H9 (cell line): Measurements from ENCODE around the gene GTPBP4. TPM values are rescaled to one million over a fixed set of nuclear protein-coding genes. Genes with fewer than 3 reads are reported as not detected.
A peak's percentile ranks its signal among the peaks of the same experiment; 100 is the strongest.

Source experiments
- DNase-seq: peaks from one replicate; pipeline ENCODE4 v3.0.0-alpha.2; 2017
- H2AFZ ChIP-seq: one replicate; pipeline ENCODE4 v1.6.1; 2013; ENCODE audit warnings: mild to moderate bottlenecking, low read length, control low read depth, moderate library complexity
- H2AK5ac ChIP-seq: 2 replicates; pipeline ENCODE4 v1.6.1; 2013; ENCODE audit warnings: low read length, control low read depth, mixed read lengths; ENCODE audit not compliant: insufficient read length
- H2BK120ac ChIP-seq: one replicate; pipeline ENCODE4 v1.6.1; 2013; ENCODE audit warnings: low read depth, mild to moderate bottlenecking, low read length, control low read depth, inconsistent platforms; ENCODE audit not compliant: poor library complexity, severe bottlenecking
- H2BK12ac ChIP-seq: 2 replicates; pipeline ENCODE4 v1.6.1; 2013; ENCODE audit warnings: low read length, control low read depth, mixed read lengths, low read depth; ENCODE audit not compliant: insufficient read length
- H2BK15ac ChIP-seq: 2 replicates; pipeline ENCODE4 v1.6.1; 2013; ENCODE audit warnings: low read depth, low read length, control low read depth
- H2BK20ac ChIP-seq: one replicate; pipeline ENCODE4 v1.6.1; 2013; ENCODE audit warnings: low read depth, mild to moderate bottlenecking, low read length, control low read depth, inconsistent platforms; ENCODE audit not compliant: poor library complexity, severe bottlenecking
- H2BK5ac ChIP-seq: 2 replicates; pipeline ENCODE4 v1.6.1; 2013; ENCODE audit warnings: low read length, control low read depth, mixed read lengths; ENCODE audit not compliant: insufficient read length
- H3K14ac ChIP-seq: 2 replicates; pipeline ENCODE4 v1.6.1; 2013; ENCODE audit warnings: low read length, control low read depth; ENCODE audit not compliant: insufficient read depth
- H3K18ac ChIP-seq: 2 replicates; pipeline ENCODE4 v1.6.1; 2013; ENCODE audit warnings: low read depth, mild to moderate bottlenecking, mixed read lengths, low read length, control low read depth; ENCODE audit not compliant: insufficient read length
- H3K23ac ChIP-seq: 2 replicates; pipeline ENCODE4 v1.6.1; 2013; ENCODE audit warnings: low read length, control low read depth, mixed read lengths, low read depth; ENCODE audit not compliant: insufficient read length
- H3K23me2 ChIP-seq: 2 replicates; pipeline ENCODE4 v1.6.1; 2013; ENCODE audit warnings: low read depth, mild to moderate bottlenecking, mixed read lengths, low read length, control low read depth; ENCODE audit not compliant: insufficient read length, poor library complexity, severe bottlenecking
- H3K27ac ChIP-seq: 2 replicates; pipeline ENCODE4 v1.5.1; 2013; ENCODE audit warnings: low read length, control low read depth, mixed read lengths, low read depth; ENCODE audit not compliant: insufficient read length
- H3K27me3 ChIP-seq: 2 replicates; pipeline ENCODE4 v1.6.1; 2013; ENCODE audit warnings: low read length, control low read depth, inconsistent platforms; ENCODE audit not compliant: insufficient read depth
- H3K4ac ChIP-seq: 2 replicates; pipeline ENCODE4 v1.6.1; 2013; ENCODE audit warnings: low read depth, mild to moderate bottlenecking, control low read depth, inconsistent platforms, low read length, moderate library complexity
- H3K4me1 ChIP-seq: 2 replicates; pipeline ENCODE4 v1.6.1; 2013; ENCODE audit warnings: low read length, control low read depth, inconsistent platforms; ENCODE audit not compliant: insufficient read depth
- H3K4me2 ChIP-seq: 2 replicates; pipeline ENCODE4 v1.6.1; 2013; ENCODE audit warnings: low read length, control low read depth, mixed read lengths; ENCODE audit not compliant: insufficient read length, insufficient read depth
- H3K56ac ChIP-seq: 2 replicates; pipeline ENCODE4 v1.6.1; 2013; ENCODE audit warnings: low read depth, mild to moderate bottlenecking, mixed read lengths, low read length, control low read depth; ENCODE audit not compliant: insufficient read length
- H3K79me1 ChIP-seq: 2 replicates; pipeline ENCODE4 v1.6.1; 2013; ENCODE audit warnings: low read depth, mild to moderate bottlenecking, moderate library complexity, low read length, control low read depth, inconsistent platforms; ENCODE audit not compliant: insufficient read depth, poor library complexity, severe bottlenecking
- H3K79me2 ChIP-seq: 2 replicates; pipeline ENCODE4 v1.6.1; 2013; ENCODE audit warnings: low read length, control low read depth, inconsistent platforms; ENCODE audit not compliant: insufficient read depth
- H3K9ac ChIP-seq: 2 replicates; pipeline ENCODE4 v1.6.1; 2013; ENCODE audit warnings: low read length, control low read depth, mixed read lengths; ENCODE audit not compliant: insufficient read length; ENCODE audit errors: extremely low read depth
- H3K9me3 ChIP-seq: one replicate; pipeline ENCODE4 v1.6.1; 2013; ENCODE audit warnings: low read depth, low read length, inconsistent platforms; ENCODE audit not compliant: control insufficient read depth
- H3T11ph ChIP-seq: one replicate; pipeline ENCODE4 v1.6.1; 2013; ENCODE audit warnings: mild to moderate bottlenecking, low read length, control low read depth, inconsistent platforms
- H4K20me1 ChIP-seq: one replicate; pipeline ENCODE4 v1.6.1; 2013; ENCODE audit not compliant: control insufficient read depth, insufficient read length, insufficient read depth
- H4K5ac ChIP-seq: 2 replicates; pipeline ENCODE4 v1.6.1; 2013; ENCODE audit warnings: low read depth, mild to moderate bottlenecking, mixed read lengths, low read length, control low read depth; ENCODE audit not compliant: insufficient read length
- H4K8ac ChIP-seq: replicated peaks from 2 replicates; pipeline ENCODE4 v1.6.1; 2013; ENCODE audit warnings: low read length, control low read depth, mixed read lengths, low read depth; ENCODE audit not compliant: insufficient read length
- H4K91ac ChIP-seq: 2 replicates; pipeline ENCODE4 v1.6.1; 2013; ENCODE audit warnings: low read depth, mild to moderate bottlenecking, moderate library complexity, mixed read lengths, low read length, control low read depth; ENCODE audit not compliant: insufficient read length
- H3K27ac Mint-ChIP-seq, 3 experiments: 2 replicates in 2 of 3; 3 replicates in 1 of 3; pipeline ENCODE4 v1.8.0; 2020 to 2021; ENCODE audit warnings: mixed read lengths in 3 of 3, mild to moderate bottlenecking in 1 of 3, moderate library complexity in 1 of 3
- H3K27me3 Mint-ChIP-seq: 2 replicates; pipeline ENCODE4 v1.8.0; 2021; ENCODE audit warnings: low read depth, mild to moderate bottlenecking, moderate library complexity, mixed read lengths
- H3K36me3 Mint-ChIP-seq, 3 experiments: 2 replicates in 2 of 3; 3 replicates in 1 of 3; pipeline ENCODE4 v1.8.0; 2020 to 2021; ENCODE audit warnings: low read depth in 3 of 3, mixed read lengths in 3 of 3; ENCODE audit not compliant: insufficient read depth in 1 of 3
- H3K4me1 Mint-ChIP-seq, 2 experiments: 2 replicates each; pipeline ENCODE4 v1.8.0; 2020; ENCODE audit warnings: mixed read lengths in 2 of 2
- H3K4me3 Mint-ChIP-seq, 2 experiments: 2 replicates in 1 of 2; 3 replicates in 1 of 2; pipeline ENCODE4 v1.8.0; 2020 to 2021; ENCODE audit warnings: mild to moderate bottlenecking in 2 of 2, mixed read lengths in 2 of 2, moderate library complexity in 1 of 2
- H3K9me3 Mint-ChIP-seq, 2 experiments: 2 replicates in 1 of 2; 3 replicates in 1 of 2; pipeline ENCODE4 v1.8.0; 2020; ENCODE audit warnings: mild to moderate bottlenecking in 2 of 2, mixed read lengths in 2 of 2, moderate library complexity in 1 of 2
- CTCF ChIP-seq: fragments of 200-600 bp; sonication (generic); conservative IDR thresholded peaks from 3 replicates; pipeline ENCODE4 v1.8.0; 2021; ENCODE audit warnings: antibody characterized with exemption, mild to moderate bottlenecking
- WGBS: extraction: QIAGEN DNeasy Blood & Tissue Kit; methylation state at CpG from one replicate; pipeline ENCODE4 v1.1.7; 2013; ENCODE audit warnings: missing lambda C conversion rate, low lambda C conversion rate, mixed read lengths; ENCODE audit not compliant: insufficient read length; ENCODE audit errors: extremely low coverage; 5-methylcytosine and 5-hydroxymethylcytosine counted together
- total RNA-seq: library from RNA; stranded (reverse); gene quantifications from 2 replicates; pipeline ENCODE4 v1.2.1, GENCODE V29; 2021

Gene GTPBP4
- total RNA-seq, 1 experiment from 2014 or later: 134 TPM

GRCh38 chr10:1035201-1035600 is 47.0 kb downstream of the GTPBP4 start:
- H3K4me1 ChIP-seq: no peaks in the 10 kb centered on the region; the same call in 1 of the 2 replicates
- no peaks in the 10 kb centered on the region for H3K79me1 ChIP-seq
- no peak overlapping the region for H2BK12ac ChIP-seq
- no peak for DNase-seq
- no peak overlapping the region for H3T11ph ChIP-seq
- no peak overlapping the region for H3K27ac ChIP-seq
- no peak overlapping the region for H4K8ac ChIP-seq
- no peaks in the 10 kb centered on the region for H3K9me3 Mint-ChIP-seq
- no peak overlapping the region for H3K18ac ChIP-seq
- no peak overlapping the region for H4K5ac ChIP-seq
- peaks cover 3% of the 10 kb centered on the region in 3 experiments; a peak in 5 of 7 replicates for H3K36me3 Mint-ChIP-seq
- H3K27me3 Mint-ChIP-seq: no peaks in the 10 kb centered on the region
- peak overlapping the region; percentile 46 for H2BK5ac ChIP-seq
- H3K27ac Mint-ChIP-seq: peak overlapping the region; percentile 23 to 75 (median 57); a peak in 4 of 7 replicates
- H3K4me2 ChIP-seq: no peak overlapping the region
- no peaks in the 10 kb centered on the region for H4K20me1 ChIP-seq
- no peaks in the 10 kb centered on the region for H3K9me3 ChIP-seq
- H3K23ac ChIP-seq: no peak overlapping the region
- no peak overlapping the region for H2BK20ac ChIP-seq
- TF ChIP-seq CTCF: no peak
- no peak overlapping the region for H3K56ac ChIP-seq
- no peak overlapping the region for H3K4ac ChIP-seq
- H3K27me3 ChIP-seq: no peaks in the 10 kb centered on the region
- no peak overlapping the region for H2AK5ac ChIP-seq
- no peak overlapping the region for H4K91ac ChIP-seq
- H3K4me3 Mint-ChIP-seq: no peak overlapping the region
- no peak overlapping the region for H2BK120ac ChIP-seq
- no peak overlapping the region for H3K14ac ChIP-seq
- peaks cover 20 to 33% of the 10 kb centered on the region in 2 experiments for H3K4me1 Mint-ChIP-seq
- H2BK15ac ChIP-seq: no peak overlapping the region
- no peak overlapping the region for H3K9ac ChIP-seq
- H3K23me2 ChIP-seq: no peaks in the 10 kb centered on the region
- no peak overlapping the region for H2AFZ ChIP-seq
- no CpG with 5 or more reads among the region's 6 CpGs for WGBS
- no peaks in the 10 kb centered on the region for H3K79me2 ChIP-seq
